ENCODE results near the gene PPP2R1B.

DNA sequence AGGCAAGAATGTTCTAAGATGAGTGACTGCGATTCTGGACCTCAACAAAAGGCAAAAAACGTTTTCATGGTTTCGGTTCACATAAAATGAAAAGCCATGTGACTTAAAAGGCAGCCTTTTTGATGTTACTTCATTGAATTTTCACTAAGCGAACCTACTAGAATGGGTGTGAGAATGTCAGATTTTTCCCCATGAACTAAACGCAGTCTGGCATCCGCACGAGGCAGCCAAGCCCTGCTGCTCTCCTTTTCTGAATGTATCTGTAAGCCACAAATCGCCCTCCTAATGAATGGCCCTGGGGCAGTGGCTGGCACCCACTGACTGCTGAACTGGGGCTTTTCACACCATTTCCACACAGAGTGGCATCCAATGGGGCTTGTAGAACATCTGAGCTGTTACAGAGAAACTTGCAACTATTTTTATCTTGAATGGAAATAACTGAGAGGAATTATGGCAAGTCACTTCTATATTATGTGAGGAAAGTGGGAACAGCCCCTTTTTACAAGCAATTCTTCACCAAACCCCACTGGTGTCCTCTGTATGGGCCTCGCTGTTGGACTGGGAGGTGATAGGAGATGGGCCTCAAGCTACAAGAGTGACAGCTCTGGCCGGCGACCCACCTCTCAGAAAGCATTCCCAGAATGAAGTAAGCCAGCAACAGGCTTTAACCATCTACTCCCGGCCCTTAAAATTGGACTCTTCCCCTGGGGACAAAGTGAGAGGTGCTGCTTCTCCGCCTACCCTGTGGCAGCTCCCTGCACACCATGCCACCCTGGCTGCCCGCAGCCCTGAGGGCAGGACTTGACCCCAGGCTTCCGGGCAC is 29.4 kb downstream of the PPP2R1B start:
- TF ChIP-seq CTCF (IDR thresholded peaks at IDR 0.05), result no peak
- TF ChIP-seq POLR2A (IDR thresholded peaks at IDR 0.05), result no peak
